SK-N-SH (cell line): Measurements from ENCODE around the gene TSEN15.

Source experiments
- EP300 ChIP-seq, 2 experiments: IDR thresholded peaks; 2 replicates each; pipeline versions ENCODE4 v1.4.0 to v1.6.1; 2012; ENCODE audit warnings: borderline replicate concordance in 1 of 2, low read depth in 1 of 2, low read length in 1 of 2
- RAD21 ChIP-seq: IDR thresholded peaks from 2 replicates; pipeline ENCODE4 v1.6.1; 2012; ENCODE audit warnings: mild to moderate bottlenecking, low read length
- TF ChIP-seq, protein P1 (sequence below): fragments of 150-350 bp; IDR thresholded peaks from 2 replicates; pipeline ENCODE4 v1.6.1; 2017; ENCODE audit warnings: antibody characterized with exemption, low read length, low read depth, borderline replicate concordance
- TF ChIP-seq, protein P2 (sequence below): IDR thresholded peaks from 2 replicates; pipeline ENCODE4 v1.6.1; 2012; ENCODE audit warnings: mild to moderate bottlenecking, low read depth, low read length, moderate library complexity
- TF ChIP-seq, protein P3 (sequence below): fragments of 200-600 bp; sonication (generic); IDR thresholded peaks from 2 replicates; pipeline ENCODE4 v1.6.1; 2017; ENCODE audit warnings: antibody characterized with exemption, mild to moderate bottlenecking, moderate library complexity

DNA sequence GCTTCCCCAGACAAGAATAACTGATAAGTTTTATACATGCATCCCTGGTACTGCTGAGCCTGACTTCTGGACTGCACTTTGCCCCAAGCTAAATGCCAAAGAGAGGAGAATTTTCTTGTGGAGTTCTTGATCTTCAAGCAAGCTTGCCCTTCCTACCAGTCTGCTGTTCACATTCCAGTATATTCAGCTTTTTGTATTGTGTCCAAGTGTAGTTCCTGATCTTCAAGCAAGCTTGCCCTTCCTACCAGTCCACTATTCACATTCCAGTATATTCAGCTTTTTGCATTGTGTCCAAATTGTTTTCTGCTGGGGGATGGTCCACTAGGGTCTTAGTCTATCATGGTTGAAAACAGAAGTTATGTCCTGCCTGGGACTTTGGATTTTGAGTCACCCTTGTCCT, 894 bp upstream of the TSEN15 start:
- TF ChIP-seq RAD21 = no peak
- TF ChIP-seq, protein P1, sequence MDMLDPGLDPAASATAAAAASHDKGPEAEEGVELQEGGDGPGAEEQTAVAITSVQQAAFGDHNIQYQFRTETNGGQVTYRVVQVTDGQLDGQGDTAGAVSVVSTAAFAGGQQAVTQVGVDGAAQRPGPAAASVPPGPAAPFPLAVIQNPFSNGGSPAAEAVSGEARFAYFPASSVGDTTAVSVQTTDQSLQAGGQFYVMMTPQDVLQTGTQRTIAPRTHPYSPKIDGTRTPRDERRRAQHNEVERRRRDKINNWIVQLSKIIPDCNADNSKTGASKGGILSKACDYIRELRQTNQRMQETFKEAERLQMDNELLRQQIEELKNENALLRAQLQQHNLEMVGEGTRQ = no peak
- no peak for TF ChIP-seq EP300 (IDR thresholded peaks at IDR 0.05; ENCODE audit: borderline replicate concordance in 1 of 2, low read depth in 1 of 2, low read length in 1 of 2)
- TF ChIP-seq, protein P2, sequence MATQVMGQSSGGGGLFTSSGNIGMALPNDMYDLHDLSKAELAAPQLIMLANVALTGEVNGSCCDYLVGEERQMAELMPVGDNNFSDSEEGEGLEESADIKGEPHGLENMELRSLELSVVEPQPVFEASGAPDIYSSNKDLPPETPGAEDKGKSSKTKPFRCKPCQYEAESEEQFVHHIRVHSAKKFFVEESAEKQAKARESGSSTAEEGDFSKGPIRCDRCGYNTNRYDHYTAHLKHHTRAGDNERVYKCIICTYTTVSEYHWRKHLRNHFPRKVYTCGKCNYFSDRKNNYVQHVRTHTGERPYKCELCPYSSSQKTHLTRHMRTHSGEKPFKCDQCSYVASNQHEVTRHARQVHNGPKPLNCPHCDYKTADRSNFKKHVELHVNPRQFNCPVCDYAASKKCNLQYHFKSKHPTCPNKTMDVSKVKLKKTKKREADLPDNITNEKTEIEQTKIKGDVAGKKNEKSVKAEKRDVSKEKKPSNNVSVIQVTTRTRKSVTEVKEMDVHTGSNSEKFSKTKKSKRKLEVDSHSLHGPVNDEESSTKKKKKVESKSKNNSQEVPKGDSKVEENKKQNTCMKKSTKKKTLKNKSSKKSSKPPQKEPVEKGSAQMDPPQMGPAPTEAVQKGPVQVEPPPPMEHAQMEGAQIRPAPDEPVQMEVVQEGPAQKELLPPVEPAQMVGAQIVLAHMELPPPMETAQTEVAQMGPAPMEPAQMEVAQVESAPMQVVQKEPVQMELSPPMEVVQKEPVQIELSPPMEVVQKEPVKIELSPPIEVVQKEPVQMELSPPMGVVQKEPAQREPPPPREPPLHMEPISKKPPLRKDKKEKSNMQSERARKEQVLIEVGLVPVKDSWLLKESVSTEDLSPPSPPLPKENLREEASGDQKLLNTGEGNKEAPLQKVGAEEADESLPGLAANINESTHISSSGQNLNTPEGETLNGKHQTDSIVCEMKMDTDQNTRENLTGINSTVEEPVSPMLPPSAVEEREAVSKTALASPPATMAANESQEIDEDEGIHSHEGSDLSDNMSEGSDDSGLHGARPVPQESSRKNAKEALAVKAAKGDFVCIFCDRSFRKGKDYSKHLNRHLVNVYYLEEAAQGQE = no peak
- TF ChIP-seq, protein P3, sequence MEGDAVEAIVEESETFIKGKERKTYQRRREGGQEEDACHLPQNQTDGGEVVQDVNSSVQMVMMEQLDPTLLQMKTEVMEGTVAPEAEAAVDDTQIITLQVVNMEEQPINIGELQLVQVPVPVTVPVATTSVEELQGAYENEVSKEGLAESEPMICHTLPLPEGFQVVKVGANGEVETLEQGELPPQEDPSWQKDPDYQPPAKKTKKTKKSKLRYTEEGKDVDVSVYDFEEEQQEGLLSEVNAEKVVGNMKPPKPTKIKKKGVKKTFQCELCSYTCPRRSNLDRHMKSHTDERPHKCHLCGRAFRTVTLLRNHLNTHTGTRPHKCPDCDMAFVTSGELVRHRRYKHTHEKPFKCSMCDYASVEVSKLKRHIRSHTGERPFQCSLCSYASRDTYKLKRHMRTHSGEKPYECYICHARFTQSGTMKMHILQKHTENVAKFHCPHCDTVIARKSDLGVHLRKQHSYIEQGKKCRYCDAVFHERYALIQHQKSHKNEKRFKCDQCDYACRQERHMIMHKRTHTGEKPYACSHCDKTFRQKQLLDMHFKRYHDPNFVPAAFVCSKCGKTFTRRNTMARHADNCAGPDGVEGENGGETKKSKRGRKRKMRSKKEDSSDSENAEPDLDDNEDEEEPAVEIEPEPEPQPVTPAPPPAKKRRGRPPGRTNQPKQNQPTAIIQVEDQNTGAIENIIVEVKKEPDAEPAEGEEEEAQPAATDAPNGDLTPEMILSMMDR = no peak
